ENCODE data around the gene DTL. TPM values are rescaled to one million over a fixed set of nuclear protein-coding genes. Genes with fewer than 3 reads are reported as not detected.
A peak's percentile ranks its signal among the peaks of the same experiment; 100 is the strongest.

The DTL gene
- total and polyA plus RNA-seq, 2 of the 13 experiments (the other 11 are each of a cell fraction or from before 2014, with no cell fraction given), result 10.4 to 32.8 TPM

- TF ChIP-seq ZNF639 (CRISPR knock-in tag; conservative IDR thresholded peaks at IDR 0.05), result peak; percentile 34
- TF ChIP-seq NCOA2 (CRISPR knock-in tag; IDR thresholded peaks at IDR 0.05), result 0 out of 2 replicates have a peak, but pooled peaks have one; percentile 25
- TF ChIP-seq SRY (CRISPR knock-in tag; IDR thresholded peaks at IDR 0.05), result no peak
- 0 out of 2 replicates have a peak, but pooled peaks have one; percentile 43 for TF ChIP-seq TBX3 (IDR thresholded peaks at IDR 0.05; ENCODE audit: borderline replicate concordance)
- no peak; the same call in 1 of the 2 replicates for TF ChIP-seq ATF5 (CRISPR knock-in tag; IDR thresholded peaks at IDR 0.05; ENCODE audit: low read depth)
- TF ChIP-seq KLF6 (CRISPR knock-in tag; IDR thresholded peaks at IDR 0.05), result peak; percentile 82; the same call in 1 of the 2 replicates
- no peak for TF ChIP-seq ZNF34 (CRISPR knock-in tag; IDR thresholded peaks at IDR 0.05; ENCODE audit: borderline replicate concordance)
- TF ChIP-seq PCBP1 (IDR thresholded peaks at IDR 0.05; ENCODE audit: borderline replicate concordance, low read depth, low read length), result 0 out of 2 replicates have a peak, but pooled peaks have one; percentile 43
- TF ChIP-seq RAD21 (CRISPR knock-in tag; IDR thresholded peaks at IDR 0.05), result peak; percentile 82
- 0 out of 2 replicates have a peak, but pooled peaks have one; percentile 28 for TF ChIP-seq NFATC3 (CRISPR knock-in tag; IDR thresholded peaks at IDR 0.05)
- 0 out of 2 replicates have a peak, but pooled peaks have one; percentile 36 for TF ChIP-seq ZNF33B (CRISPR knock-in tag; IDR thresholded peaks at IDR 0.05)
- peak; percentile 87 for TF ChIP-seq GABPB1 (CRISPR knock-in tag; IDR thresholded peaks at IDR 0.05)
- 0 out of 2 replicates have a peak, but pooled peaks have one; percentile 54 for TF ChIP-seq ZC3H4 (CRISPR knock-in tag; IDR thresholded peaks at IDR 0.05; ENCODE audit: borderline replicate concordance)
- TF ChIP-seq KDM6A (CRISPR knock-in tag; IDR thresholded peaks at IDR 0.05; ENCODE audit: low read depth), result no peak
- TF ChIP-seq MTF2 (CRISPR knock-in tag; IDR thresholded peaks at IDR 0.05; ENCODE audit: borderline replicate concordance), result no peak
- peak; percentile 46; the same call in 1 of the 2 replicates for TF ChIP-seq DRAP1 (CRISPR knock-in tag; IDR thresholded peaks at IDR 0.05)
- TF ChIP-seq TIGD3 (CRISPR knock-in tag; IDR thresholded peaks at IDR 0.05; ENCODE audit: borderline replicate concordance), result no peak
- no peak for TF ChIP-seq NPAS2 (CRISPR knock-in tag; IDR thresholded peaks at IDR 0.05; ENCODE audit: borderline replicate concordance)
- TF ChIP-seq ZNF335 (CRISPR knock-in tag; IDR thresholded peaks at IDR 0.05), result peak; percentile 76; the same call in 1 of the 2 replicates
- no peak for TF ChIP-seq KDM3A (CRISPR knock-in tag; IDR thresholded peaks at IDR 0.05; ENCODE audit: low read depth)
- no peak for TF ChIP-seq ZNF382 (CRISPR knock-in tag; IDR thresholded peaks at IDR 0.05; ENCODE audit: borderline replicate concordance)
- no peak for TF ChIP-seq NR1H2 (CRISPR knock-in tag; IDR thresholded peaks at IDR 0.05; ENCODE audit: borderline replicate concordance, low read depth)
- TF ChIP-seq ZSCAN31 (CRISPR knock-in tag; IDR thresholded peaks at IDR 0.05; ENCODE audit: low read depth), result peak; percentile 65
- no peak for TF ChIP-seq NR3C1 (CRISPR knock-in tag; IDR thresholded peaks at IDR 0.05)
- TF ChIP-seq ZNF589 (CRISPR knock-in tag; conservative IDR thresholded peaks at IDR 0.05), result 0 out of 2 replicates have a peak, but pooled peaks have one; percentile 44
- peak; percentile 98 for TF ChIP-seq SAP130 (CRISPR knock-in tag; IDR thresholded peaks at IDR 0.05; ENCODE audit: low read depth)
- peak; percentile 86 for TF ChIP-seq PHF8 (CRISPR knock-in tag; IDR thresholded peaks at IDR 0.05)
- peak; percentile 94 for TF ChIP-seq ZNF605 (CRISPR knock-in tag; IDR thresholded peaks at IDR 0.05)
- no peak for TF ChIP-seq ZNF253 (CRISPR knock-in tag; IDR thresholded peaks at IDR 0.05; ENCODE audit: borderline replicate concordance)
Observed at GRCh38 chr1:212035123-212035834, at the start of gene DTL, which contains the start of gene INTS7 (continued).

Data from HepG2 (cell line).